CD4-positive, alpha-beta T cell treated with Interleukin-15 for 4 hours (primary cell): Measurements from ENCODE around the gene TNC.

ENCODE experiments used
- DNase-seq: peaks from one replicate; pipeline ENCODE4 v3.0.0-alpha.2; 2020; ENCODE audit warnings: low spot score

The TNC gene

DNA sequence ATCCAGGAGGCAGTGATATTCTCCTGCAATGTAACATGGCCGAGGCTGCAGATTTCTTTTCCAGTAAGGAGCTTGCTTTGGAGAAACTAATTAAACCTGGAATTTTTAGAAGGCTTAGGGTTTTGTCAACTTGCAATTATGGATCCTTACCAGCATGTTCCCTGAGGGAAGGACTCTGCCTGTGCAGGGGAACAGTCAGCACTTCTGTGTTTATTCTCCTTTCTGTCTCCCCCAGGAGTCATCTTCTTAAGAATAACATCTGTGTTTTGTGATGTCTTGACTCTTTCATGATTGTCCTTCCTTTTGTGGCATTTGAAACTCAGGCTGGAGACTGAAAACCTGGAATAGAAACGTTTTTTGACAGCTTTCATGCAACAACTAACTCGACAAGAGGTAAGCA lies 107.1 kb downstream of the TNC start:
- no peak for DNase-seq

DNA sequence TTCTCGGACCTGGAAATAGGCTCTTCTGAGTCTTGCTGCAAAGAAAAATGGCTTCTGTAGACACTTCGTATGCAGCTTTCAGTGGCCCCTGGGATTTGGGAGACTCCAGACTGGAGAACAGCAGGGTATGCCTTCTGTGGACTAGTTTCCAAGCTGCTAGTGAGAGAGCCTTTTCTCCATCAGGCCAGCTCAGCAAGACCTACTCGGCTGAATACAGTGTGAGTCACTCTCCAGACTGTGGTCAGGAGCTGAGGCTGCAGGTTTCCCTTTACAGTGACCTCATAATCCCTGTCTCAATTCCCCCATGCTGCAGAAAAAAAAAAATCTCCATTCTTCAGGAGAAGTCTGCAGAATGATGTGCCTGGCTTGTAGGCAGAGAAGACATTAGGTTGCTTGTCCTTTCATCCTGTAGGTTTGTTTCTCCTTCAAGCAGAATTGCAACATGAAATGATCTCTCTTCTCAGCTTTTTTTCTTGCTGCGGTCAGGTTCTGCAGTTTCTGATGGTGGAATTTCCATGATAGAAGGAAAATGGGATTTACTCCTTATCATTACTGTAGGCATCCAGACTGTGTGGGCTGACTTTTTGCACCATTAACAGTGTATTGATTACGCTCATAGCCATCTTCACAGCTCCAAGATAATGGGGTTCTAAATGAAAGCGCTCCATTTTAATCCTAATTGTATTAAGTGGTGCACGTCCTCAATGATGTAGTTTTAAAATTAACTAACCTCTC lies 109.3 kb downstream of the TNC start:
- DNase-seq: peak; percentile 13

DNA sequence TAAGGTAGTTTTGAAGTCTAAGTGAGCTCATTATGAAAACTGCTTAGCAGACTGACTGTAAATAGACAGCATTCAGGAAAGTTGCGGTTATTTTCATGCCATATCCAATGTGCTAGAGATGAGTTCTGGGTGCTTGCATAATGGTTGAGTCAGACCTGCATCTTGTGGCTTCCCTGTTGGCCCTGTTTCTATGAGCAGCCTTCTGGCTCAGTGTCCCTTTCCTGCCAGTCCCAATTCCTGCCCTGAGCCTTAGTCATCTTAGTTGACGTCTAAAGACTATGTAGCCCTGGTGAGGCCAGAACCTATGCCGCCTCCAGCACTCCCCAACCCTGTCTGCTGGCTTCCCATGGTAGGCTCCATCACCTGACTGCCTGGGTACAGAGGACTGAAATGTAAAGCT lies 111.3 kb downstream of the TNC start:
- DNase-seq: peak; percentile 31

DNA sequence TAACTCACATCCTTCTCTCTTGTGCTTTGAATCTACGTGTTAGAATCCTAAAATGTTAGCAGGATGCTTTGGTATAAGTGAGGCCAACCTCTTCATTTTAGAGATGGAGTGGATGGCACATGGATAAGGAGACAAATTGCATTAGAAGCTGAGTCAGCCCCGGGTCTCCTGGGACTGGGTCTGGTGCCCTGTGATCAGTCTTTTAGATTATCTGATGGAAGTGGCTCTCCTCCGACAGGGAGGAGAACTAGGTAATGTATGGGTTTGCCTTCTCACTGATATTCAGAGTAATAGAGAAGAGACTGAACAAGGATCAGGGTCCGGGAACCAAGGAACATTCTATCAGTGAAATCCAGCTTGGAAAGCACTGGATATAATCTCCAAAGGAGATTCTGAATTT lies 112.6 kb downstream of the TNC start:
- DNase-seq: no peak

- DNase-seq: no peak
These were observed 113.4 kb downstream of the TNC start for GRCh38 chr9:115004545-115004944.

GRCh38 chr9:115002371-115003120 lies 115.4 kb downstream of the TNC start:
- no peak for DNase-seq

DNA sequence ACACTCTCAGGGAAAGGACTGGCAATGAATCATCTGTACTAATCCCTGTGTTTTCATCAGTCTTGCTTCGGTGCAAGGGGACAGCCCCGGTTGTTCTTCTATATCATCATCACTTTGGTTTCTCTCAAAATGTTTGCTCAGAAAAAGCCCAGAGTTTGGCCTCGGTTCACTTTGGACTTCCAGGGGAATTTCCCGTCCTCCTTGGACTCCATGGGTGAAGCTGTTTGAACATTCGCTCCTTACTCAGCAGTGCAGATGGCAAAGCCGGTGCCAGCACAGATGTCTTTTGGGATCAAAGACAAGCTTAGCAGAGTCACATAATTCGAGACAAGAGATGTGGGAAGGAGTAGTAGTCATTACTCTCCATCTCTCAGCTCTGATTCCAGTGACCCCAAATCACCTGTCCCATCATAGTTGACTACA lies 117.7 kb downstream of the TNC start:
- DNase-seq: no peak

GRCh38 chr9:114998326-114998725 lies 119.6 kb downstream of the TNC start:
- no peak for DNase-seq

- no peak for DNase-seq
These were observed 122.2 kb downstream of the TNC start for GRCh38 chr9:114995681-114996221.

- no peak for DNase-seq
These were observed 123.2 kb downstream of the TNC start for GRCh38 chr9:114994768-114995167.

DNA sequence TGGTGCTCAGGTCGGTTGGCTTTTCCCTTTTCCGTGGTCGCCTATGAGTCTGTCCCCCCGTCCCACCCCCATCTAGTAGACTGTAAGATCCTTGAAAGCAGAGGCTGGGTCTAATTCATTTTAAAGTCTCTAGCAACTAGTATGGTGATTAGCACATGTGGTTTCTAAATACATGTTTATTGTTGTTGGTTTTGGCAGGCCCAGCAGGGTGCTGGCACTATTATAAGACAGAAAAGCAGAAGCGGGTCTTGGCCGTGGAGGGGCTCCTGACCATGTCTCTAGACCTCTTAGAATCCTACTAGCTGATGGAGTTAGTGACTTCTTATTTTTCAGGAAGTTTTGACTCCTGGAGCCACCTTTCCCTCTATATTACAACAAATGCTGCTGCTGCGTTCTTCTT lies 126.1 kb downstream of the TNC start:
- no peak for DNase-seq

DNA sequence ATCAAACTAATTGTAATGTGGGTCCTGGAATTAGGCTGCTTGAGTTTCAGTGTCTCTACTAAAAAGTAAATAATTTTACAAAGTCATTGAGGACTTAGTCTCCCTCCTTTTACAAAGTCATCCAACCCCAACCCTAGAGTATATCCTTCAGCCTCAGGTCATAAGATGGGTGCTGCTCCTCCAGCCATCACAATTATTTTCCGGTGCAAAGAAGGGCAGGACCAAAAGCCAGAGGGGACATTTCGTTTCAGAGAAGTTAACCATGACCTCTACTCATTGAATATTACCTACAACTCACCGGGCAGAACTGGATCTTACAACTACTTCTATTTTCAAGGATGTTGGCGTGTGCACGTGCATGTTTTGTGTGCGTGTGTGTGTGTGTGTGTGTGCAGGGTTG lies 127.1 kb downstream of the TNC start:
- DNase-seq: no peak

- peak; percentile 34 for DNase-seq
These were observed 128.2 kb downstream of the TNC start for GRCh38 chr9:114989600-114990410.

DNA sequence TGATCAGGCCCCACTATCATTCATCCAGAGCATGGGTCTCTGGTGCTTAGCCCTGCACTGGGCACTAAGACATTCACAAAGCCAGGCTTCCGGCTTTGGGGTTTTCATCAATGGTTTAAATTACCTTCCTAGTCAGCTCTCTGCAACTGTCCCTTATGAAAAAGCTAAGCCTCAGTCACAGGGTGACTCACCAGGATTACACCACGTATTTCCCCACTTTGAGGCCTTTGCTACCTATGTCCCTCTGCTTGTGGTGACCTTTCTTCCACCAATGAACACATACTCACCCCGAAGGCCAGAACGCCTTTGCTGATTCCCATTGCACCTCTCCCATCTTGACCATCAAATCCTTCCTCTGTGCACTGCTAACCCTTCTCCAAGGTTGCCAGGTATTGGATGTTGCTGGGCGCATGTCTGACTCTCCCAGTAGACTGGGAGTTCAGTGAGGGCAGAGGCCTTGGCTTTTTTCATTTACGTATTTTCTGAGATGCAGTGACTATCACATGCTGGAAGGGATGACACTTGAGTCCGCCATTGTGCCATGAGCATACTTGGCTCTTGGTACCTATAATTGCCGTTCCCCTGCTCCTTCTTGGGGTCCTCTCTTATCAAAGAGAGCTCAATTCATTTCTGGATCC lies 128.9 kb downstream of the TNC start:
- DNase-seq: peak; percentile 23

GRCh38 chr9:114987116-114987515 lies 130.8 kb downstream of the TNC start:
- DNase-seq: no peak

DNA sequence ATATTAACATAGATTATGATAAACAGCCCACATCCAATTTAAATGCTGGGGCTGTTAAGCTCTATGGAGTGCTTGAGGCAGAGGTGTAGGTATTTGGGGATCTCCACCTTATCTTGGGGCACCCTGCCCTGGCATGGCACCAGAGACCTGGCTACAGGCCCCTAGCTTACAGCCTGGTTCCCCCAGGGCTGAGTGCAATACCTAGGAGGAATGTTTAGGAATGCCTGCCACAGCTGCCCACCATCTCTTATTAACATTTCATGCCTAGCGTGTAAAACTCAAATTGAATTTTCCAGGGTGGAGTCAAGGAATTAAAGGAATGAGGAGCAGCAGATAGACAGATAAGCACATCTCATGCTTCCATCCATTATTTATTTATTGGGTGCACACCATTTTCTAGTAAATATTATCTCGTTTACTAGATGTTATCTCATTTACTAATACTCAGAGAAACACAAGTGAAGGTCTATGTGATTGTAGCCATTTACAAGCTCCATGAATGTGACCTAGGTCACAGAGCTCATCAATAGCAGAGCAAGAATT lies 131.9 kb downstream of the TNC start:
- DNase-seq: no peak

- DNase-seq: no peak
These were observed 136.9 kb downstream of the TNC start for GRCh38 chr9:114981063-114981462.

GRCh38 chr9:114973216-114973615 lies 144.7 kb downstream of the TNC start:
- no peak for DNase-seq

GRCh38 chr9:114972510-114973136 lies 145.3 kb downstream of the TNC start:
- no peak for DNase-seq
